ENCODE data around the gene IRF9.

- TF ChIP-seq POLR2AphosphoS5 (IDR thresholded peaks at IDR 0.05; ENCODE audit: low read depth, low read length) (no peak), TAF1 (IDR thresholded peaks at IDR 0.05; ENCODE audit: borderline replicate concordance, insufficient read depth, low read length) (no peak), SIN3A (IDR thresholded peaks at IDR 0.05; ENCODE audit: borderline replicate concordance, insufficient read depth, low read length) (no peak), REST (IDR thresholded peaks at IDR 0.05; ENCODE audit: insufficient read depth in 1 of 2, low read depth in 2 of 2, low read length in 2 of 2) (no peak)
These were observed 30.1 kb upstream of the IRF9 start for GRCh38 chr14:24130717-24131548.

All from PFSK-1 (cell line).